Common myeloid progenitor, CD34-positive (primary cell): Measurements from ENCODE around the gene TOMM34.

Experiments
- CTCF ChIA-PET: fragments of 350-600 bp; sonication (Branson Sonifier 250); formaldehyde crosslinking; loops from one replicate; lab custom pipeline; 2021; ENCODE audit warnings: antibody characterized with exemption; lab: Charles Lee
- POLR2A ChIA-PET: fragments of 350-600 bp; sonication (Branson Sonifier 250); formaldehyde crosslinking; loops from one replicate; lab custom pipeline; 2021; ENCODE audit warnings: antibody characterized with exemption; lab: Charles Lee
- DNase-seq, 3 donors: peaks; one replicate each; pipeline versions ENCODE4 v3.0.0 to v3.0.0-alpha.2; 2013
- H3K27ac ChIP-seq, 2 experiments: 1 replicate in 1 of 2; 2 replicates in 1 of 2; pipeline ENCODE4 v1.7.0; 2013; ENCODE audit warnings: inconsistent platforms in 2 of 2, low read length in 2 of 2, mild to moderate bottlenecking in 2 of 2, low read depth in 1 of 2, moderate library complexity in 1 of 2; ENCODE audit not compliant: severe bottlenecking in 2 of 2, insufficient read depth in 1 of 2, poor library complexity in 1 of 2
- H3K27me3 ChIP-seq, 5 experiments: replicated peaks in 2 of 5; 1 replicate in 3 of 5; 2 replicates in 2 of 5; pipeline versions ENCODE4 v1.6.1 to v1.7.0; 2013; ENCODE audit warnings: low read length in 4 of 5, mild to moderate bottlenecking in 2 of 5, moderate library complexity in 2 of 5, inconsistent platforms in 1 of 5; ENCODE audit not compliant: insufficient read depth in 5 of 5, control insufficient read depth in 4 of 5
- H3K36me3 ChIP-seq, 4 experiments: 1 replicate in 2 of 4; 2 replicates in 2 of 4; pipeline versions ENCODE4 v1.6.1 to v1.7.0; 2013; ENCODE audit warnings: low read length in 3 of 4, control low read depth in 1 of 4, mild to moderate bottlenecking in 1 of 4; ENCODE audit not compliant: control insufficient read depth in 4 of 4, insufficient read depth in 4 of 4
- H3K4me1 ChIP-seq, 4 experiments: 1 replicate in 3 of 4; 2 replicates in 1 of 4; pipeline versions ENCODE4 v1.6.1 to v1.7.1; 2013; ENCODE audit warnings: low read length in 3 of 4, mild to moderate bottlenecking in 3 of 4, control low read depth in 1 of 4, inconsistent platforms in 1 of 4, moderate library complexity in 1 of 4; ENCODE audit not compliant: control insufficient read depth in 4 of 4, insufficient read depth in 4 of 4; ENCODE audit errors: control extremely low read depth in 1 of 4
- H3K4me3 ChIP-seq, 7 experiments: 1 replicate in 4 of 7; 2 replicates in 3 of 7; pipeline versions ENCODE4 v1.5.1 to v1.7.0; 2013; ENCODE audit warnings: mild to moderate bottlenecking in 7 of 7, low read length in 6 of 7, moderate library complexity in 6 of 7, inconsistent platforms in 2 of 7, low read depth in 2 of 7, control low read depth in 1 of 7; ENCODE audit not compliant: insufficient read depth in 4 of 7, control insufficient read depth in 1 of 7; ENCODE audit errors: extremely low read depth in 1 of 7
- H3K9me3 ChIP-seq, 5 experiments: 1 replicate in 4 of 5; 2 replicates in 1 of 5; pipeline versions ENCODE4 v1.6.1 to v1.7.1; 2013; ENCODE audit warnings: low read length in 4 of 5, mild to moderate bottlenecking in 2 of 5, inconsistent platforms in 1 of 5, low read depth in 1 of 5, moderate library complexity in 1 of 5; ENCODE audit not compliant: control insufficient read depth in 4 of 5, insufficient read depth in 2 of 5; ENCODE audit errors: control extremely low read depth in 1 of 5
- WGBS: methylation state at CpG from one replicate; pipeline ENCODE4 v1.1.5; 2013; ENCODE audit not compliant: insufficient coverage; 5-methylcytosine and 5-hydroxymethylcytosine counted together

The TOMM34 gene

DNA sequence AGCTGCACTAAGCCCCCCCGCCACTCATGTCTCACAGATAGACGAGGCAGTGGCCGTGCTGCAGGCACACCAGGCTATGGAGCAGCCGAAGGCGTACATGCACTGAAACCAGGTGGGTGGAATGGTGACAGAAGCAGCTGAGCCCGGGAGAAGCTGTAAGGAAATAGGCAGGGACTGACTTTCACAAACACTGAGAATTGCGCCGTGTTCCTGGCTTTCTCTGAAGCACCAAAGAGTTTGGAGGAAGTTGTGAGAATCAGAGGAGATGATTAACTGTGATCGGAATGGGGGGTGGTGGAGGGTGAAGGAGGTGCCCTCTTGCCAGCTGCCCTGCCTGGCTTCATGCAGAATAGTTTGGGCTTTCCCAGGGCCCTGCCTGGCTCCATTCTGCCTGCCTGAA is 21.6 kb downstream of the TOMM34 start:
- WGBS: 99% methylated on average over 9 of the region's 9 CpGs
- Histone ChIP-seq H3K4me1 (no peaks in the 10 kb centered on the region), H3K27me3 (no peaks in the 10 kb centered on the region), H3K4me3 (no peak overlapping the region), H3K36me3 (peaks cover 15 to 78% (median 62%) of the 10 kb centered on the region in 4 experiments), H3K9me3 (no peaks in the 10 kb centered on the region), H3K27ac (no peak overlapping the region)
- no peak for DNase-seq
- ChIA-PET POLR2A (interaction anchor here (0.6 kb wide), 1 partner anchor 56 kb away, joined by 3 read pairs; no protein-coding TSS in a partner anchor), CTCF (interaction anchor here (0.9 kb wide), 1 partner anchor 73 kb away, joined by 3 read pairs; no protein-coding TSS in a partner anchor)

DNA sequence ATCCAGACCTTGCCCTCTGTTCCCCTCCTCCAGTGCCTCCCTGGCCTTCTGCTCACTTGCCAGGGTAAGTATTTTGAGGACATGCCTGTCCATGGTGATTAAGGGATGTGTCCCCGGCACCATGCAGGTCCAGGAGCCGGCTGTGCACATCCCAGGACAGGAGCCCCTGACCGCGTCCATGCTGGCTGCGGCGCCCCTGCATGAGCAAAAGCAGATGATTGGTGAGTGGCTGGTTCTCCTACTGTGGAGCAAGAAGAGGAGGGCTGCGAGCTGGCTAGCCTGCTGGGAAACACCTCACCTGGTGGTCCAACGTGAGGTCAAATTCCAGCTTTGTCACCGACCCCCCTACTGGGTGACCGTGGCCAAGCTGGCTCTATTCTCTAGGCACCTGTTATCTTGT is 23.7 kb downstream of the TOMM34 start:
- CTCF ChIA-PET: interaction anchor here (1.4 to 1.5 kb wide), 2 partner anchors 10 to 16 kb away, joined by 3 to 4 read pairs; no protein-coding TSS in a partner anchor
- no peaks in the 10 kb centered on the region for H3K9me3 ChIP-seq
- peaks cover 0 to 71% (median 52%) of the 10 kb centered on the region in 4 experiments for H3K36me3 ChIP-seq
- H3K27me3 ChIP-seq: no peaks in the 10 kb centered on the region
- POLR2A ChIA-PET: no interaction called here
- no peak overlapping the region for H3K27ac ChIP-seq
- DNase-seq: no peak
- 97% methylated on average over 10 of the region's 10 CpGs for WGBS
- no peak overlapping the region for H3K4me3 ChIP-seq
- H3K4me1 ChIP-seq: no peaks in the 10 kb centered on the region

DNA sequence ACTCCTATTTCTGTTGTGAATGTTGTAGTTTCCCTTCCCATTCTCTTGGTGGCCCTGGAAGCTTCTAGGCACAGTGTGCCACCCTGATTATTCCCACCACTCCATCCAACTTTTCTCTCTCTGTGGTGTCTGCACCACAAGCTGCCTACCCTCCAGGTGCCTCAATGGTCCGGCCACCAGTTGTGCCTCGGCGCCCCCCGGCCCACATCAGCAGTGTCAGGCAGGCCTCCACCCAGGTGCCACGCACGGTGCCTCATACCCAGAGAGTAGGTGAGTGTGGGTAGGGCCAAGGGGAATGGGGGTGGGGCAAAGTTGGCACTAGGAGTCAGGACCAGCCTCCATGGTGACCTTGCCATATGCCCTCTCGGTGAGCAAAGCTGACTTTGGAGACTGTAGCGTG is 27.3 kb downstream of the TOMM34 start:
- no peak overlapping the region for H3K4me3 ChIP-seq
- no peak for DNase-seq
- 100% methylated on average over 2 of the region's 8 CpGs for WGBS
- CTCF ChIA-PET: interaction anchor here (1.1 kb wide), 1 partner anchor 8 kb away, joined by 3 read pairs; no protein-coding TSS in a partner anchor
- no peaks in the 10 kb centered on the region for H3K27me3 ChIP-seq
- no peaks in the 10 kb centered on the region for H3K9me3 ChIP-seq
- POLR2A ChIA-PET: no interaction called here
- H3K27ac ChIP-seq: no peak overlapping the region
- peaks cover 2 to 54% (median 30%) of the 10 kb centered on the region in 4 experiments for H3K36me3 ChIP-seq
- no peaks in the 10 kb centered on the region for H3K4me1 ChIP-seq

DNA sequence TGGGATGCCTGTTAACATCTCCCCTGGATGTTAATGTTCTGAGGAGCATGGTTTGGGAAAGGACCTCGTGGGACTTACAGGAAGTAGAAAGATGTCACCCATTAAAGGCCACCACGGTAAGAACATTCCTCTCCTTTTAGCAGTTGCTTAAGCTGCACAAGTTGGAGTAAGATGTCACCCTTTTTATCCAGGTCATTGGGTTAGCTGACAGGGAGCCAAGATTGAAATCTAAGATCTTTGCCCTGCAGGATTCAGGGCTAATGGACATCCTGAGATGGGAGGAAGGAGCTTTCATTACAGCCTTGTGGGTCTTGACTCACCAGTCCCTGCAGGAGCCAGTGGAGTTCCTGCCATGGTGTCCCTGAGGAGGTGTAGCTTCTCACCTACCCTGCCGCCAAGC is 28.3 kb downstream of the TOMM34 start:
- DNase-seq: no peak
- no peak overlapping the region for H3K27ac ChIP-seq
- ChIA-PET CTCF (interaction anchor here (1.1 kb wide), 1 partner anchor 9 kb away, joined by 3 read pairs; no protein-coding TSS in a partner anchor), POLR2A (no interaction called here)
- no peak overlapping the region for H3K4me3 ChIP-seq
- H3K36me3 ChIP-seq: peaks cover 2 to 47% (median 27%) of the 10 kb centered on the region in 4 experiments
- H3K4me1 ChIP-seq: no peaks in the 10 kb centered on the region
- WGBS: 93% methylated on average over 2 of the region's 3 CpGs
- H3K9me3 ChIP-seq: no peaks in the 10 kb centered on the region
- H3K27me3 ChIP-seq: no peaks in the 10 kb centered on the region

DNA sequence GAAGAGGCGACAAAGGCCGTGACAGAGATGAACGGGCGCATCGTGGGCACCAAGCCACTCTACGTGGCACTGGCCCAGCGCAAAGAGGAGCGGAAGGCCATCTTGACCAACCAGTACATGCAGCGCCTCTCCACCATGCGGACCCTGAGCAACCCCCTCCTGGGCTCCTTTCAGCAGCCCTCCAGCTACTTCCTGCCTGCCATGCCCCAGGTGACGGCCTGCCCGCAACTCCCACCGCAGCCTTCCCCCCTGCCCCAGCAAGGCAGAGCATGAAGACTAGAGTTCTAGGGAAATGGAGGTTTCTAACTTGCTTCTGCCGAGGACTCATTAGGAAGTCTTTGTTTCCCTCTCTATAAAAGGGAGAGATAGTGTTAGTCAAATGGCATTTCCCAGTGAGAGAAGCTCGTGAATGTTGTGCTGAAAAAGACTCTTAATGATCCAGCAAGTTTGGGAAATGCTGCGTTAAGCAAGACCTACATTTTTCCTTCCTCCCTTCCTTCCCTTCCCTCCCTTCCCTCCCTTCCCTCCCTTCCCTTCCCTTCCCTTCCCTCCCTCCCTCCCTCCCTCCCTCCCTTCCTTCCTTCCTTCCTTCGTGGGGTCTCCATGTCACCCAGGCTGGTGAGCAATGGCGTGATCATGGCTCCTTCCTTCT is 29.6 kb downstream of the TOMM34 start:
- WGBS: 93% methylated on average over 12 of the region's 18 CpGs
- ChIA-PET POLR2A (no interaction called here), CTCF (no interaction called here)
- Histone ChIP-seq H3K27me3 (no peaks in the 10 kb centered on the region), H3K9me3 (no peaks in the 10 kb centered on the region), H3K36me3 (peaks cover 2 to 37% (median 21%) of the 10 kb centered on the region in 4 experiments), H3K4me1 (no peaks in the 10 kb centered on the region), H3K4me3 (no peak overlapping the region), H3K27ac (no peak overlapping the region)
- DNase-seq: no peak

DNA sequence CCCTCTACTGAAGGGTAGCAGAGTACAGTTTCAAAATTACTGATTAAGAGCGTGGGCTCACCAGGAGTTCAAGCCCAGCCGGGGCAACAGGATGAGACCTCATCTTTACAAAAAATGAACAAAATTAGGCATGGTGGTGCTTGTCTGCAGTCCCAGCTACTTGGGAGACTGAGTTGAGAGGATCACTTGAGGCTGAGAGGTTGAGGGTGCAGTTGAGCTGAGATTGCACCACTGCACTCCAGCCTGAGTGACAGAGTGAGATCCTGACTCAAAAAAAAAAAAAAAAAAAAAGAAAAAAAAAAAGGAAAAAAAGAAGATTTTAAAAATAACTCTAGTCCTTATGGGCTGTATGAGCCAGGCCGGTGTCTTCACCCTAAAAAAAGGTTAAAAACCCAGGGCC is 31.6 kb downstream of the TOMM34 start:
- H3K4me3 ChIP-seq: no peak overlapping the region
- no peaks in the 10 kb centered on the region for H3K9me3 ChIP-seq
- CTCF ChIA-PET: no interaction called here
- no peak overlapping the region for H3K27ac ChIP-seq
- POLR2A ChIA-PET: no interaction called here
- no peaks in the 10 kb centered on the region for H3K4me1 ChIP-seq
- H3K36me3 ChIP-seq: peaks cover 2 to 46% (median 21%) of the 10 kb centered on the region in 4 experiments
- 87% methylated on average over 3 of the region's 3 CpGs for WGBS
- no peak for DNase-seq
- no peaks in the 10 kb centered on the region for H3K27me3 ChIP-seq

DNA sequence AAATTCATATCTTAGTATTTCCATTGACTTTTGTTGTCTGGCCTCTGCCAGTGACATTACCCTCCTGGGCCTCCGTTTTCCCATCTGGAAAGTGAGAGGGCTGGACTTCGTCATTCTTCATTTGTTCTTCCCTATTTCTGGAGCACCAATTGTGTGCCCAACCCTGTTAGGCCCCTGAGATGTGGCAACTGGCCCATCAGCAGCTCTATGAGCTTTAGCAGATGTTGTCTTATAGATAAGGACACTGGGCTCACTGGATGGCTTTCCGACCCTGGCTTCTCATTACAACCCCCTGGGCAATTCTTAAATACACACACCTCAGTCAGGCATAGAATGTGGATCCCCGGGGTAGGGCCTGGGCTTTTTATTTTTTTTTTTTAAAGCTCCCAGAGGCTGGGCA is 35.7 kb downstream of the TOMM34 start:
- H3K27ac ChIP-seq: no peak overlapping the region
- WGBS: 92% methylated on average over 2 of the region's 4 CpGs
- no peak for DNase-seq
- ChIA-PET CTCF (interaction anchor here (0.6 kb wide), 1 partner anchor 387 kb away, joined by 3 read pairs; no protein-coding TSS in a partner anchor), POLR2A (no interaction called here)
- no peaks in the 10 kb centered on the region for H3K9me3 ChIP-seq
- H3K36me3 ChIP-seq: peaks cover 0 to 26% (median 16%) of the 10 kb centered on the region in 4 experiments
- H3K4me1 ChIP-seq: no peaks in the 10 kb centered on the region
- no peak overlapping the region for H3K4me3 ChIP-seq
- H3K27me3 ChIP-seq: no peaks in the 10 kb centered on the region
